Loucy (cell line): ENCODE data around the gene WIPF2.

Experiments used
- CTCF ChIP-seq: fragments of 200-600 bp; sonication (generic); conservative IDR thresholded peaks from 2 replicates; pipeline ENCODE4 v1.5.1; 2014; ENCODE audit warnings: mild to moderate bottlenecking, antibody characterized with exemption, low read length
- EZH2phosphoT487 ChIP-seq: fragments of 200-600 bp; IDR thresholded peaks from 2 replicates; pipeline ENCODE4 v1.6.1; 2018; ENCODE audit warnings: antibody characterized with exemption, mild to moderate bottlenecking, moderate library complexity, borderline replicate concordance

GRCh38 chr17:40287494-40288369 is 68.6 kb downstream of the WIPF2 start, which contains the start of gene CDC6:
- TF ChIP-seq CTCF = no peak
- no peak for TF ChIP-seq EZH2phosphoT487
